Brain pericyte (primary cell): Measurements from ENCODE around the gene COL23A1.
"Not testable (repeated sequence)": the region's sequence is repeated elsewhere in the genome, so short reads cannot be mapped to it uniquely, and the experiment has no call there.

Experiments
- DNase-seq: peaks from one replicate; pipeline ENCODE4 v3.0.0-alpha.2; 2012; ENCODE audit warnings: low read depth, low spot score

Gene COL23A1

GRCh38 chr5:178381921-178382695 lies 208.1 kb downstream of the COL23A1 start:
- DNase-seq = no peak

GRCh38 chr5:178381206-178381605 lies 209.0 kb downstream of the COL23A1 start:
- no peak for DNase-seq

- DNase-seq = no peak
Observed at GRCh38 chr5:178380541-178381074, 209.6 kb downstream of the COL23A1 start.

- no peak for DNase-seq
Observed at GRCh38 chr5:178380086-178380485, 210.1 kb downstream of the COL23A1 start.

GRCh38 chr5:178378527-178379484 lies 211.4 kb downstream of the COL23A1 start:
- no peak for DNase-seq

GRCh38 chr5:178377583-178378270 lies 212.5 kb downstream of the COL23A1 start:
- no peak for DNase-seq

- no peak for DNase-seq
Observed at GRCh38 chr5:178376921-178377582, 213.1 kb downstream of the COL23A1 start.

- DNase-seq = no peak
Observed at GRCh38 chr5:178375348-178375747, 214.8 kb downstream of the COL23A1 start.

GRCh38 chr5:178373711-178374110 lies 216.5 kb downstream of the COL23A1 start:
- no peak for DNase-seq

- no peak for DNase-seq
Observed at GRCh38 chr5:178372142-178372571, 218.0 kb downstream of the COL23A1 start.

GRCh38 chr5:178371362-178372111 lies 218.7 kb downstream of the COL23A1 start:
- no peak for DNase-seq

- no peak for DNase-seq
Observed at GRCh38 chr5:178370102-178370501, 220.1 kb downstream of the COL23A1 start.

GRCh38 chr5:178369469-178369868 lies 220.7 kb downstream of the COL23A1 start:
- DNase-seq = not testable (repeated sequence)

- no peak for DNase-seq
Observed at GRCh38 chr5:178368716-178369300, 221.4 kb downstream of the COL23A1 start.

GRCh38 chr5:178368274-178368673 lies 221.9 kb downstream of the COL23A1 start:
- no peak for DNase-seq

- no peak for DNase-seq
Observed at GRCh38 chr5:178367736-178368120, 222.5 kb downstream of the COL23A1 start.

- DNase-seq = no peak
Observed at GRCh38 chr5:178366998-178367735, 223.0 kb downstream of the COL23A1 start.

GRCh38 chr5:178365501-178366440 lies 224.4 kb downstream of the COL23A1 start:
- no peak for DNase-seq
